HG03520 (cell line): ENCODE results near the gene NUTM2G.
"Not testable (repeated sequence)": the region's sequence is repeated elsewhere in the genome, so short reads cannot be mapped to it uniquely, and the experiment has no call there.

ENCODE experiments used
- ATAC-seq: cut with Tn5 transposase; IDR thresholded peaks from one replicate; pipeline ENCODE4 v1.9.1; 2021; ENCODE audit warnings: mild to moderate bottlenecking, moderate library complexity; ENCODE audit not compliant: unreplicated experiment

Gene NUTM2G

DNA sequence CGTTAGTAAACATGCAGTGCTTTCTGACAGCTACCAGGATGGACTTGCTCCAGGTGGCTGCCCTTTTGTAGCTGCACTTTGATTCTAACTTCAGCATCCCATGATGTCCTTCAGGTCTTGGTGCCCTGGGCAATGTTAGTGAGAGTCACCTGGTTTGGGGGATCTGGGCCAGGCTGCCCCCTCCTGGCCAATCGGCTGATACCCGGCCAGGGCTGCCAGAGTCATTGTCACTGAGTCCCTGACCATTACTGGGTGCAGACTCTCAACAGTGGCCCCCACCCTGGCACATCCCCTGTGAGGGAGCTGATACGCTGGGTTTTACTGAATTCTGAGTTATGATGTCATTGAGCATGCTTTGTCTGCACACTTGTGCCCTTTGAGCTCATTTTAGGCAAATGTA, 13.5 kb downstream of the NUTM2G start:
- ATAC-seq: not testable (repeated sequence)

- not testable (repeated sequence) for ATAC-seq
Measured at GRCh38 chr9:96949346-96949745, 20.7 kb downstream of the NUTM2G start.

DNA sequence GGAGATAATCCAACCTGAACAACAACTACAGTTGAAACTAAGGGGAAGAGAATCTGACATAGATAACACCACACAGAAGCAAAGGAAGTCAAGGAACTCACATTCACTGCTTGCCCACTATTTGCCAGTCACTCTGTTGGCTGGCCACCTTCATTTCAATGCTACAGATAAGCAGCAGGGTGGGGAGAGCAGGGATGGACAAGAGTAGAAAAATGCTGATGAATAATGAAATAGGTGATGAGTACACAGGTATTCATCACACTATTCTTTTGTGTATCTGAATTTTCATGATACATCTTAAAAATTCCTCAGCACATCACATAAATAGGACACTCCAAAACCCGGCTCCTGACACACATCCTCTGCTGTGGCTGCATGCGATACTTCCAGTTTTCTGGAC, 21.9 kb downstream of the NUTM2G start:
- not testable (repeated sequence) for ATAC-seq

- not testable (repeated sequence) for ATAC-seq
Measured at GRCh38 chr9:96967591-96967990, 38.9 kb downstream of the NUTM2G start.

DNA sequence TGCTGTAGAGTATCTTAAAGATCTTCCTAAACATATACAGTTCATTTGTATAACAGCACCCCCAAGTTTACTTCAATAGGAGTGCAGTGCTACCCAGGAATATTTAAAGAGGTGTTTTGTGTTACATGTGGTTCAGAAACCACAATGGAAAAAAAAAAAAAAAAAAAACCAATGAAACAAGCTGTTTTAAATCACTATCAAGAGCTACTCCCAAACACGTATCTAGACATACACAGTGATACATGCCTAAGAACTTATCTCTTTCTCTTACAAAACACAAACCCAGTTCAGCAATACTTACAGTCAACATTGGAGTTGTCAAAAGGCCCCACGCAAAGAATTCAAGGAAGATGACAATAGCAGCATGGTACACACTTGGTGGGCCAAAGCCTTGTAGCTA, 43.9 kb downstream of the NUTM2G start:
- not testable (repeated sequence) for ATAC-seq

DNA sequence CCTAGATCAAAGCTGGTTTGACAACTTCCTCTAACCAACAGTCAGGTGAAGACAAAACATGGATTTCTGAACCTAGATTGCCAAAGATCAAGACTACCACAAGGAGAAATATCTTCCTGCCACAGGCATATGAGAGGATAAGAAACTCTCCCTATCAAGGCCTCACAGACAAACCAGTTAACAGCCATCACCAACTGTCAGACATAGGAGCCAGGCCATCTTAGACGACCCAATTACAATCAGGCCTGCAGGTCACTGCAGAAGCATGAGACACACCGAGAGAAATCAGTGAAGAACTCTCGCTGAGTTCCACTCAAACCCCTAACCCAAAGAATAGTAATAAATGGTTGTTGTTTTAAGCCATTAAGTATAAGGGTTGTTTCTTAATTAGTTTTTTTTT, 45.4 kb downstream of the NUTM2G start:
- ATAC-seq: not testable (repeated sequence)

- not testable (repeated sequence) for ATAC-seq
Measured at GRCh38 chr9:96983496-96984122, 55.0 kb downstream of the NUTM2G start.

GRCh38 chr9:96984139-96984538, 55.5 kb downstream of the NUTM2G start:
- not testable (repeated sequence) for ATAC-seq

- not testable (repeated sequence) for ATAC-seq
Measured at GRCh38 chr9:96984887-96985286, 56.2 kb downstream of the NUTM2G start.
